Stimulated activated CD4-positive, alpha-beta T cell treated with anti-CD3 and anti-CD28 coated beads, Interleukin-15, amount 100 ng/mL, for 24 hours (primary cell): ENCODE measurements around the gene TMEM239.
"Not testable (repeated sequence)": the region's sequence is repeated elsewhere in the genome, so short reads cannot be mapped to it uniquely, and the experiment has no call there.

Experiments used
- DNase-seq: peaks from one replicate; pipeline ENCODE4 v3.0.0-alpha.2; 2020

TMEM239 gene

GRCh38 chr20:2800521-2801285 lies 15.5 kb upstream of the TMEM239 start, which contains the start of gene CPXM1:
Gene CPXM1 (minus strand): TSS chr20:2800627. CDS start chr20:2800572, 55 bp downstream.
- peak; percentile 41 for DNase-seq

DNA sequence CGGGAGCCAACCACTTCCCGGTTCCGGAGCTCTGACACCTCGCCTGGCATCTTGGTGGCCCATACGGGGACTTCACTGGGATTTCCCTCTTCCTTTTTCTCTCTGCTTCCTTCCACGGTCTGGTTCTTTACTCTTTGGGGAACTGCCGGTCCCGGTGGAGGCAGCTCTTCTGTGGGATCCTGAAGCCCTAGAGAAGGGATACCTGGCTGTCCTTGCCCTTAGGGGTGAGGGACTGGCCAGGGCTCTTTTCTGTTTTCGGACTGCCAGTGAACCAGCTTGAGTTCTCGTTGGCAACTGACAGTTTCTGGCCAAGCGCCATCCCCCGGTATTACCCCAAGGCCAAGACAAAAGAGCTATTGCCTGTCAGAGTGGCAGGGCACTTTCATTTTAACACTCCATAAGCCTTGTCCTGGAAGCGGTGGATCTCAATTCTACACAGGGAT lies 14.9 kb upstream of the TMEM239 start:
- DNase-seq: no peak

DNA sequence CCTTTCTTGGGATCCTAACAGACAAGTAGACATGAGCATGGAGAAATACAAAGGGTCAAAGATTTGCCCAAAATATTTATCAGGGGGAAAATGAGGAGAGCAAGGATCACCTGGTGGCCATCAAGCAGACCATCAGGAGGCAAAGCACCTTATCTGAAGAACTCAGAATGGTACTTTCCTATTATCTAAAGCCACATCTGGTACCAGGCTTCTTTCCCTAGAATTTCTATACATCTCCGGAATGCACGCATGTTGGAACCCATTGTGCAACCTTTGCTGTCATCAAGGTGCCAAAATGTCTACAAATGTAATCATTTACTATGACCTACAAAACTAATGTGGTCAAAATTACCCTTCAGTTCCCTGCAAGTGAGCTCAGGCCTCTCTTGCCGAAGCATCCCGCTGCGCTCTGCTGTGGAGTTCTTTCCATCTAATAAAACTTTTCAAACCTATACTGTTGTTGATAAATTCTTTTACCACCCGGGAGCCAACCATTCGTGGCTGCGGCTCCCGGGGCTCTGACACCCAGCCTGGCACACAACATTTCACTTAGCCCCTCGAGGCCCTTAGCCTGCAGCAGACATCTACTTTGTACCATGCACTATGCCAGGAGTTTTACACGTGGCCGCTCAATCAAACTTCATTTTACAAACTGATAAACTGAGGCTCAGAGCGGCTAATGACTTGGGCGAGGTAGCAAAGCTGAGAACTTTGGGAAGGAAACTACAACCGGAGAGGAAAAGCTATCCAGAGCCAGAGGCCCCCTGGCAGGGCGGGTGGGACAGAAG lies 11.9 kb upstream of the TMEM239 start:
- no peak for DNase-seq

GRCh38 chr20:2804852-2805688 lies 11.1 kb upstream of the TMEM239 start:
- no peak for DNase-seq

DNA sequence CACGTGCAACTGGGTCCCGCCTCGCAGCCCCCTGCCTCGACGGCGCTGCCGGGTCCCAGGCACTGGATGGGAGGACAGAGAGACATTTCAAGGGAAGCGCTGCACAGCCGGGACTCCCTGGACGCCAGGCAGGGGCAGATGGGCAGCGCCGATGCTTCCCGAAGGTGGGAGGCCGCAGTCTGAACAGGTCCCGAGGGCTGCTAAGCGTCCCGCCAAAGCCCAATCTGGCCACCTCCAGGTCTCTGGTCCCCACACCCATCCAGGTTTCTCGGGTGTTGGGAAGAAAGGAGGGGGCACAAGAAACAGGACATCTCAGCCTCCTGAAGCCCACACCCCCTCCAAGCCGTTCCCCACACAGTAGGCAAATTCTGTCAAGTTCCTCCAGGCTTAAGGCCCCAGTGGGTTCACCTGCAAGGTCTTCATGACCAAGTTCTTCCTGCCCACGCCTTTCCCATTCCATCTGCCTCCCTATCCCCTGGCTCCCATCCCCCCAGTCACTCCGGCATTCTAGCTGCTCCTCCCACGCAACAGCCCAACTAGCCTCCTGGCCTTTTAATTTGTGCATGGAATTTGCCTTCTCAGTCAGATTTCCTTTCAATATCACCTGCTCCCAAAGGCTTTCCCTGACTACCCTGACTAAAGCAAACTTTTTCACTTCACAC lies 10.3 kb upstream of the TMEM239 start:
- DNase-seq: no peak

- DNase-seq: no peak
Measured at GRCh38 chr20:2806351-2806701, 9.8 kb upstream of the TMEM239 start.

GRCh38 chr20:2807019-2807418 lies 9.1 kb upstream of the TMEM239 start:
- DNase-seq: no peak

DNA sequence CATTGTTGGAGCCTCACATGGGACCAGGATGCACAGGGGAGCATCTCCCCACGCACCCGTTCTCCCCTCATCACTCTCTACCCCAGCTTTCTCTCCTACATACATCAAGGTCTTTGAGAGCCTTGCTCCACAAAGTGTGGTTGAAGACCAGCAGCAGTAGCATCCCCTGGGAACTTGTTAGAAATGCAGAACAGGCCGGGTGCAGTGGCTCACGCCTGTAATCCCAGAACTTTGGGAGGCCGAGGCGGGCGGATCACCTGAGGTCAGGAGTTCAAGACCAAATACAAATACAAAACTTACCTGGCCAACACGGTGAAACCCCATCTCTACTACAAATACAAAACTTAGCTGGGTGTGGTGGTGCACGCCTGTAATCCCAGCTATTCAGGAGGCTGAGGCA lies 8.2 kb upstream of the TMEM239 start:
- not testable (repeated sequence) for DNase-seq

DNA sequence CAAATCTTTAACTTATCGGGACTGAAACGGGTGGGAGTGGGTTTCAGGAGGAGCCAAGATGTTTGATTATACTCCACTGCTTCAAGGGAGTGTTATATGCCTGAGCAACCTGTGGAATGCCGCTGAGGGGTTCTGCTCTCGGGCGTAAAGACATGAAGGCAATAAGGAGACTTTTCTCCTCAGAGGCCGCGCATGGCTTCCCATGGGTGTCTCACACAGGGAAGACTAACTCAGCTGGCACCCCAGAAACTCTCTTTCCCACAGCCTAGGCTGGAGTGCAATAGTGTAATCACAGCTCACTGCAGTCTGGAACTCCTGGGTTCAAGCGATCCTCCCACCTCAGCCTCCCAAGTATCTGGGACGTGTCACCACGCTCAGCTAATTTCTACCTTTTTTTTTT lies 6.5 kb upstream of the TMEM239 start:
- DNase-seq: no peak

DNA sequence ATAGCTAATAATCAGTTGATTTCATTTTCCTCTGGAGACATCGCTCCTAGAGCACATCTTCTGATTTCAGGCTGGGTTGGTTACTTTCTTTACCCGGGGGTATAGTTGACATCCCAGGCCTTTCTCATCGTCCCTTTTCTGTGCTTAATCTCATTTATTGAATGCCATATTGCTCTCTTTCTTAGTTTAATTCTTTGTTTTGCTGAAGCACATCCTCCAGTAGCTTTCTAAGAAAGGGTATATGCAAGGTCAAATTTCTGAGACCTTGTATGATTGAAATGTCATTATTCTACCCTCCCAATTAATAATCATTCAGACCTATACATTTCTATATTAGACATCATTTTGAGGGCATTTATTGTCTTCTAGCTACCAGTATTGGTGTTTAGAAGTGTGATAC lies 4.0 kb upstream of the TMEM239 start:
- no peak for DNase-seq

GRCh38 chr20:2814076-2814475 lies 2.1 kb upstream of the TMEM239 start:
- DNase-seq: no peak

DNA sequence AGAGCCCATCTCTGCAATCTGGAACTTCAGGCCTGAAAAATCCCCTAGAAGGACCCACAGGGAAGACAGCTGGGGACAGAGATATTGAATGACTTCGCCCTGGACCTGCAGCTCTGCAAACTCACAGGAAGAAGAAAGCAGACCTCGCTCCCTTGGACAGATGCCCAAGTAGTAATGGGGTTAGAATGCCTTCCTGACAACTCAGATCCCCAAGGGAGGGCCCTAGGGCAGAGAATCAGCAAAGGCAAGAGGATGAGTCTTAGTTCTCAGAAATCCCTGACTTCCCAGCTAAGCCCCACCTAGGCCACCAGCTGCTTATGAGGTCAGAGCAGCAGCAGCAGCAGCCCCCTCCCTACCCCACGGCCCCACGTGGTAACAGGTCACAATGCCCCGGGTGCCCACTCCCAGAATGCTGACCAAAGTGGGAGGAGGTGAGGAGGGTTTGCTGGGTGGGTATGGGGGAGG lies 1.5 kb upstream of the TMEM239 start, which contains the start of gene C20orf141:
TSS of gene C20orf141 (plus strand) at position 401 of the 465 bp plus-strand sequence. CDS start 198 bp downstream, outside the sequence.
- no peak for DNase-seq

DNA sequence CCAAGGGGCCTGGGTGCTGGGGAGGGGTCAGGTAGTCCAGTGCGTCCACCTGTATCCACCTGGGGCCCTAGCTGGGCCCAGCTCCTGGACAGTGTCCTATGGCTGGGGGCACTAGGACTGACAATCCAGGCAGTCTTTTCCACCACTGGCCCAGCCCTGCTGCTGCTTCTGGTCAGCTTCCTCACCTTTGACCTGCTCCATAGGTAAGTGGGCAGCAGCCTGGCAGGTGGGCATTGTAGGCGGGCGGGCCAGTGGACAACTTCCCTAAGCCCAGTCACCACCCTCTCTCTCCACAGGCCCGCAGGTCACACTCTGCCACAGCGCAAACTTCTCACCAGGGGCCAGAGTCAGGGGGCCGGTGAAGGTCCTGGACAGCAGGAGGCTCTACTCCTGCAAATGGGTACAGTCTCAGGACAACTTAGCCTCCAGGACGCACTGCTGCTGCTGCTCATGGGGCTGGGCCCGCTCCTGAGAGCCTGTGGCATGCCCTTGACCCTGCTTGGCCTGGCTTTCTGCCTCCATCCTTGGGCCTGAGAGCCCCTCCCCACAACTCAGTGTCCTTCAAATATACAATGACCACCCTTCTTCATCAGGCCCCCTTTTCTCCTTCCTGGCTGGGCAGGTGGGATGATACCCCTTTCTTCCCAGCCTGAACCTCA lies 793 bp upstream of the TMEM239 start:
- DNase-seq: no peak

DNA sequence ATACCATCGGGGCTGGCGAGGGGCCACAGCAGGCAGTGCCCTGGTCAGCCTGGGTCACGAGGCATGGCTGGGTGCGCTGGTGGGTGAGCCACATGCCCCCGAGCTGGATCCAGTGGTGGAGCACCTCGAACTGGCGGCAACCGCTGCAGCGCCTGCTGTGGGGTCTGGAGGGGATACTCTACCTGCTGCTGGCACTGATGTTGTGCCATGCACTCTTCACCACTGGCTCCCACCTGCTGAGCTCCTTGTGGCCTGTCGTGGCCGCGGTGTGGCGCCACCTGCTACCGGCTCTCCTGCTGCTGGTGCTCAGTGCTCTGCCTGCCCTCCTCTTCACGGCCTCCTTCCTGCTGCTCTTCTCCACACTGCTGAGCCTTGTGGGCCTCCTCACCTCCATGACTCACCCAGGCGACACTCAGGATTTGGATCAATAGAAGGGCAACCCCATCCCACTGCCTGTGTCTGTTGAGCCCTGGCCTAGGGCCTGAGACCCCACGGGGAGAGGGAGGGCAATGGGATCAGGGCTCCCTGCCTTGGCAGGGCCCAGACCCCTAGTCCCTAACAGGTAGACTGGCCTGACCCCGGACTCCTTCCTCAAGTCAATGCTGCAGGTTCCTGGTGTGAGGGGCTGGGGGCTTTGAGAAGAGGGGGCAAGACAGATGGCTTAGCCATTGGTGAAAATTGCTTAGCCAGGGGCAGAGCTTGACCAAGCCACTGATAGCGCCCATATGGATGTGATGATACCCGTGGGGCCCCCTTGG lies 598 bp downstream of the TMEM239 start:
- DNase-seq: no peak

DNA sequence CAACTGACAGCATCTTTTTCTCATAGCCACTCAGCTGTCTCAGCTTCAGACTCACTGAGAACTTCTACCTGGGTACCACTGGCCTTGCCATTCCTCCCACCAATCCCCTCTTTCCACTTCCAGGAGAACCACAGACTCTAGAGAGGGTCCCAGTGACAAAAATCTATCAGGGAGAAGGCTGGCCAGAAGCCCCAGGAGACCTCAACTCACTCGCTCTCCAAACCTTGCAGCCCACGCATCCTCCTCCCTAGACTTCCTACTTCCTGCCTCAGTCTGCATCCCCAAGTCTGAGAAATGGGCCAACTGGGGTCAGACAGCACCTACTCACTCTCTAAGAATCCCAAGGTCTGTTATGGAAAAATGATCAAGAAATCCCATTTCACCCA lies 1.2 kb downstream of the TMEM239 start:
- DNase-seq: no peak

GRCh38 chr20:2817891-2818595 lies 1.9 kb downstream of the TMEM239 start:
- DNase-seq: no peak

GRCh38 chr20:2820084-2820895 lies 4.1 kb downstream of the TMEM239 start:
- no peak for DNase-seq

DNA sequence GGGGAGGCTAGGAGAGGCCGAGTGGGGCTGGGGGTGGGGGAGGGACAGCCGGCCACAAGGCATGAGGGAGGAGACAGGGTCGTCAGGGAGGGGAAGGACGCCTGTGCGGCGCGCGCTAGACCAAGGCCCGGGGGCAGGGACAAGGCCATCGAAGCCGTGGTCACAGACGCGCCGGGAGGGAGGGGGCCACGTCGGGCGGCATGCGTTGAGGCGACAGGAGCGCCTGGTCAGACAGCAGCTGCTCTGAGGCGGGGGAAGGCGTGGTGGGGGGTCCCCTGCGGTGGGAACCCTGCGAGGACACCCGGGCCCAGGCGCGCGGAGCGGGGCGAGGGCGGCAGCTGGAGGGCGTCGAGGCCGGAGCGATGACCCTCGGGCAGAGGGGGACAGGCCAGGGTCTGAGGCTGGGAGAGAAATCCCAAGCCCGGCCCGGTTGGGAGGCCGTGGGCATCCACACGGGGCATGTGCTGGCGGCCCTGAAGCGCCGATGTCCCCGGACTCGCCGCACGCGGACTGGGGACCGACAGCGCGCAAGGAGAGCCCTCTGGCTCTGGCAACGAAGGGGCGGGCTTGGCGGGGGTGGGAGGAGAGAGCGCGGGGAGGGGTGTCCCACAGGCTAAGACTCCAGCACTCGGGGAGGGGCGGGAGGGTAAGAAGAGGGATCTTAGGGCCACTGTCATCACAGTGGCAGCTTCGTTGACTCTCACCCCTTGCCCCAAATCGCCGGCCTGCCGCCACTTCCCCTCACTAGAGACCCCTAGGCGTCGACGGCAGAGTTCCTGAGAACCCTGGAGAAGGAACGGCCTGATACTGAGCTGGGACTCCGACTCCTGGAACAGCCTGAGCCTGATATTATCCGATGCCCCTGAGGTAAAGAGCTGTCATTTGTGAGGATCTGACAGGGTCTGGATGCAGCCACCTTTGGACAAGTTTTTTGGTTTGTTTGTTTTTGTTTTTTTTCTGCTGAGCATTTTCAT lies 5.0 kb downstream of the TMEM239 start:
- DNase-seq: no peak
